Mucosa of gallbladder (tissue), 1 donor: ENCODE measurements around the gene DCAF6. TPM values are rescaled to one million over a fixed set of nuclear protein-coding genes. Genes with fewer than 3 reads are reported as not detected.
"Not testable (repeated sequence)": the region's sequence is repeated elsewhere in the genome, so short reads cannot be mapped to it uniquely, and the experiment has no call there.

Experiments
- DNase-seq: peaks from one replicate; pipeline ENCODE4 v3.0.0-alpha.2; 2020; ENCODE audit warnings: low spot score
- total RNA-seq: library from RNA; stranded (reverse); gene quantifications from one replicate; pipeline ENCODE4 v1.2.1, GENCODE V29; 2021
- donor health status: DM: no; HTN: no; CAD: no.

Gene DCAF6, protein sequence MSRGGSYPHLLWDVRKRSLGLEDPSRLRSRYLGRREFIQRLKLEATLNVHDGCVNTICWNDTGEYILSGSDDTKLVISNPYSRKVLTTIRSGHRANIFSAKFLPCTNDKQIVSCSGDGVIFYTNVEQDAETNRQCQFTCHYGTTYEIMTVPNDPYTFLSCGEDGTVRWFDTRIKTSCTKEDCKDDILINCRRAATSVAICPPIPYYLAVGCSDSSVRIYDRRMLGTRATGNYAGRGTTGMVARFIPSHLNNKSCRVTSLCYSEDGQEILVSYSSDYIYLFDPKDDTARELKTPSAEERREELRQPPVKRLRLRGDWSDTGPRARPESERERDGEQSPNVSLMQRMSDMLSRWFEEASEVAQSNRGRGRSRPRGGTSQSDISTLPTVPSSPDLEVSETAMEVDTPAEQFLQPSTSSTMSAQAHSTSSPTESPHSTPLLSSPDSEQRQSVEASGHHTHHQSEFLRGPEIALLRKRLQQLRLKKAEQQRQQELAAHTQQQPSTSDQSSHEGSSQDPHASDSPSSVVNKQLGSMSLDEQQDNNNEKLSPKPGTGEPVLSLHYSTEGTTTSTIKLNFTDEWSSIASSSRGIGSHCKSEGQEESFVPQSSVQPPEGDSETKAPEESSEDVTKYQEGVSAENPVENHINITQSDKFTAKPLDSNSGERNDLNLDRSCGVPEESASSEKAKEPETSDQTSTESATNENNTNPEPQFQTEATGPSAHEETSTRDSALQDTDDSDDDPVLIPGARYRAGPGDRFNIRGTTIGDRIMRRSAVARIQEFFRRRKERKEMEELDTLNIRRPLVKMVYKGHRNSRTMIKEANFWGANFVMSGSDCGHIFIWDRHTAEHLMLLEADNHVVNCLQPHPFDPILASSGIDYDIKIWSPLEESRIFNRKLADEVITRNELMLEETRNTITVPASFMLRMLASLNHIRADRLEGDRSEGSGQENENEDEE
- total RNA-seq = 63.9 TPM

DNA sequence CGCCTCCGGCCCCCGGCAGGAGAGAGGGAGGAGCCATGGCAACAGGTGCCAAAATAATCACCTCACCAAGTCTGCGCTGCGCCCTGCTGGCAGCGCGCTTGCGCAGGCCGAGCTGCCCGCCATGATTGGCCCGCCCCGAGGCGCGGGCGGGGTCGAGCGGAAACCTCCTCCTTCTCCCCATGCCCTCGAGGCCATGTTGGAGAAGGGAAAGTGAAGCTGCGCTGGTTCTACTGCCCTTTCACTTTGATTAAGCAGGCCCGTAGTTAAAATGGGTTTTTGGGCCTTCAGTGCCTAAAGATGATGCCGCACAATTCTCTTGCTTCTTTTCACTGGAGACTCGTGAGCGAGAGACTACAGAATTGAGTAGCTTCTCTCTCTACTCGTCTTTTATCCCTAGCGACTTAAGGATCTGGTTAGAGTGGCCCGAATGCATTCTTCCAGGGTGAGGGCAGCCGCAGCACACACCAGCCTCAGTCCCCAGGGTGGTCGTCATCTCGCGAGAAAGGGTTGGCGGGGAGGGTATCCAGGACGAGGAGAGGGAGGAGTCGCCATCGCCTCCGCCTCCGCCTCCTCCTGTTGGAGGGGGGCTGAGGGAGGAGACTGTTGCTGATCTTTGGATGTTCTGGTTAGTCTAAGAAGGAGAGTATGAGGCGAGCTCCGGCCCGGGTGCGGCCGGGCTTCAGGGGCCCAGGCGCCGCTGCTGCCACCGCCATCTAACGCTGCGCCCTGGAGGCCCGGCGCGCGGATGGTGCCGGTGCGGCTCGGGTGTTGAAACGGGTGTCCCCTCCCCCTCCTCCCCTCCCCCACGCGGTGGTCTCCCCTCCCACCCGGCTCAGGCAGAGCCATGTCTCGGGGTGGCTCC lies at the start of gene DCAF6:
DCAF6 (plus strand) TSS at position 616 of the 862 bp plus-strand sequence; CDS start at position 845, 229 bp downstream.
- peak; percentile 97 for DNase-seq

DNA sequence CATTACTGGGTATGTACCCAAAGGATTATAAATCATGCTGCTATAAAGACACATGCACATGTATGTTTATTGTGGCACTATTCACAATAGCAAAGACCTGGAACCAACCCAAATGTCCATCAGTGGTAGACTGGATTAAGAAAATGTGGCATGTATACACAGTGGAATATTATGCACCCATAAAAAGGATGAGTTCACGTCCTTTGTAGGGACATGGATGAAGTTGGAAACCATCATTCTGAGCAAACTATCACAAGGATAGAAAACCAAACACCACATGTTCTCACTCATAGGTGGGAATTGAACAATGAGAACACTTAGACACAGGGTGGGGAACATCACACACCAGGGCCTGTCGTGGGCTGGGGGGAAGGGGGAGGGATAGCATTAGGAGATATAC lies 49.3 kb upstream of the DCAF6 start:
- DNase-seq = not testable (repeated sequence)

DNA sequence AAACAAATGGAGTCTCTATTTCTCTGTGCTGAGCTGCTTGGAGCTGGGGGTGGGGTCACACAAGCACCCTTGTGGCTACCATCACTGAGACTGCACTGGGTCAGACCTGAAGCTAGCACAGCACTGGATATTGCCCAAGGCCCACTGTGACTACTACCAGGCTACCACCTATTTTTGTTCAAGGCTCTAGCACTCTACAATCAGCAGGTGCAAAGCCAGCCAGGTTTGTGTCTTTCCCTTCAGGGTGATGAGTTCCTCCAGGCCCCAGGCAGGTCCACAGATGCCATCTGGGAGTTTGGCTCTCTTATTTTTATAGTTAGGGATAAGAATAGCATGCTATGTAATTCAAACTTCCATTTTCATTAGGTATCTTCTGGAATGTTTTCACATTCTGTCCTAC lies 46.1 kb upstream of the DCAF6 start:
- no peak for DNase-seq

DNA sequence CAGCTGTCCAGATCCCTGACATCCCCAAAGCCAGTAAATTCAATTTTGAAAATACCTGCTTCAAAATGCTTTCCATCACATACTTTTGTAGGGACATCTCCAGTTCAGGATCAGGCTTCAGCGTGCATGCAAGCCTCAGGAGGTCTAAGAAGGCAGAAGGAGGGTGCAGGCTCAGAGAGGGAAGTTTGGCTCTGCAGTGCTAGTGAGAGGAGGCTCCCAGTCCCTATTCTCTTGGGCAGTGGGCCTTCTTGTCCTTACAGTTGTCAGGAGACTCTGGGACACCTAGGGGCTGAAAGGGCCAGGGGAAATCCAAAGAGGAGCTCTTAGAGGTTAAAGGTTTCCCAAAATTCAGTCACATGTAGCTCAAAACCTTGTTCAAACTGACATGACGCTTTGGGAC lies 42.7 kb upstream of the DCAF6 start:
- DNase-seq = no peak

DNA sequence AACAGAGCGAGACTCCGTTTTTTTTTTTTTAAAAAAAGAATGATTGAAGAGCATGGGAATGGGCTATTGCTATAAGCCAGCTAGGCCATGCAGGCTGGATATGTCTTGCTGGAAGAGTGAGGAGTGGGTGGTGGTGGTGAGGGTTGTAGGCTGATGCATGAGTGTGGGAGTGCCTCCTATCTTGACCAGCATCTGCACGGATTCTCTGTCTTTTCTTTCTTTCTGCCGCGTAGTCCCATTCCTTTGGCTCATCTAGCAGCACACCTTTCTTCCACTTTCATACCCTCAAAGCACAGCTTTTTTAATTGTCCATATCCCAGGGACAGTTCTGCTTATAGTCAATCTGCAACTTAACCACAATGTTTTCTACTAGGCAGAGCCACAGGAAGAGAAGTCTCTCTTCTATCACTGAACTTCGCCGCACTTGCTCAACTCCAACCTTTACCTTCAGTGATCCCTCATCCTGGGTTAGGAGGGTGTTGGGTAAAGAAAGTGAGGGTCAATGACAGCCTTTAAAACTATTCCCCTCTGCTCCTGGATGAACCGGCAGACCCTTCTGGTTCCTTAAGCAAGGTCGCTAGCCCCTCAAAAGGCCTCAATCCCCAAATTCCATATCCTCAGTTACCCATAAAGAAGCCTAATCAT lies 37.8 kb upstream of the DCAF6 start:
- DNase-seq = no peak

DNA sequence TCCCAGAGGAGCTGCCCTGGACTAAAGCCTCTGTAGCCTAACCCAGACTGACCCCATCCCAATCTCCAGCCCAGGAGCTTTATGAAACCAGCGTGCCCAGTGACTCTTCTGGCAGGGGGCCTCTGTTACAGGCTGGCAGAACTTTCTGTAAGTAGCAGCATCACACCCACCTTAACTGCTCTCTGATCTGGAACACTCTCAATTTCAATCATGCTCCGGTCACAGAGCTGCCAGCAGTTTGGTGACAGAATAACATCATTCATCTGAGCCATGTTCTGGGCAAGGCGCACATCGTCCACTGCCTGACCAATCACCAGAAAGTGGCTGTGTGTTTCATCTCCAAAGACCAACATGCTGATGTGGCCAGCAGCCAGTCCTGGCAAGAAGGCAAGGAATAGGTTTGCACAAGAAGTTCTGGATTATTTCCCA lies 37.2 kb upstream of the DCAF6 start:
- DNase-seq = no peak

DNA sequence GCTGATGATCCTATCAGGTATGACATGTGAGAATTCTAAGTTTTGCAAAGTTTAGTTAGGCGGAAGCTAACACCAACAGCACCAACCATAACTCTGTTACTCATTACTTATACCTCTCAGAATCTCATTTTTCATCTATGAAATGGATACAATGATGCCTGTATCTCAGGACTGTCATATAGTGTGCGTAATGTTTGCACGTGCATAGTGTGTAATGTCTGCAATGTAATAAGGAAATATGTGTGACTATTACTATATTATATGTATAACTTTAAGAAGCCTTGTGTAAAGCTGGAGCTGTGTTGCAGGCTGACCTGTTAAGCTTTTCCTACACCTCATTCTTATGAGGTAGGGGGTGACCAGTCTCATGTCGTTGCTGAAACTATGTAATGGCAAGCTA lies 35.6 kb upstream of the DCAF6 start:
- no peak for DNase-seq

DNA sequence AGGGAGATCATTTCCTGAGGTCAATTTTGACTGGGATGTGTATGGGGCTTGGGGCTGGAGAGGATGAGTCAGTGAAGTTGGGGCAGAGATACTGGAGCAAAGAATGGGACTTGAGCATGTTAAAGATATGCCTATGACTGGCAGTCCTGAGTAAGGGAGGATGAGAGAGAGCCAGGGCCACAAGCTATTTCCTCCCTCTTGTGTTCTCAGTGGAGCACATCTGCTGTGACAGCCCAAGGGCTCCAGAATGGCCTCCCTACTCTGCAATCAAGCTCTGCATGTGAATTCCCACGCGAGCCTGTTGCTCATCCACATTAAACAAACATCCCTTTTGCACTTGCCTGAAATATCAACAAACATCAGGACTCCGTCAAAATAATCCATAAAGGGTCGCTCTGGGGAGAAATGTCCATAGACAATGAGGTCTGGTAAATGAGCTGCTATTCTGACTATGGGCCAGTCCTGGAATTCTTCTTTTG lies 31.8 kb upstream of the DCAF6 start:
- no peak for DNase-seq

DNA sequence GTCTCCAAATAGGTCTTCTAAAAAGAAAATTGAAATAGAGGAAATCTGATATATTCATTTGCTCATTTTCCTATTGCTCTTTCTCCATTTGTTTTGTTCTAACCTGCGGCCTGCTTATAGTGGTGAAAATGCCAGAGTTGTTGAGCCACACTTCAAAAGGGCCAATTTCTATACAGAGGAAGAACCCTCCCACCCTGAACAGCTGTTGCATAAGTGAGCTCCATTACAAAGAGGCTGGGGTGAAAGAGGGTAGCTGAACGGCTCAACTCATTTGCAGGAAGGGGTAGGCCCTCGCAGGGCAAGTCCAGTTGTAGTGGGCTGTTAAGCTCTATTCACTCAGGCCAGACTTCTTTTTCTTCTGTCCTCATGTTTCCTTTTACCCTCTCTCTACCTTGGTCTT lies 31.3 kb upstream of the DCAF6 start:
- DNase-seq = no peak

DNA sequence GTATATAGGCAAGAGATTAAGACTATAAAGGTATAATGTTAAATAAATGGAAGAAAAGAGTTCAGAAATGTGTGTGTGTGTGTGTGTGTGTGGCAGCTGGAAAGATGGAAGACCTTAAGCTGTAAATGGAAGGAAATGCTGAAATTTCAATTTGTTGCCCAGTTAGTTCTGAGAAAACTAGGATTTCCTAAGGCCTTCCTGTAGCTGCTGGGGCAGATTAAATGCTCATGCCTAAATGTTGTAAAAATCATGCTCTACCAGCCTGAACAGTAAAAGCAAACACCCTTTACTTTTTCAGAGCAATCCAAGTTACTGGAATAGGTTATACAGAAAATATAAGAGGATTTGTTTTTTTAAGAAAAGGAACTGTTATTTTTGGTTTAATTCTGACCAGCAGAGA lies 30.8 kb upstream of the DCAF6 start:
- no peak for DNase-seq

DNA sequence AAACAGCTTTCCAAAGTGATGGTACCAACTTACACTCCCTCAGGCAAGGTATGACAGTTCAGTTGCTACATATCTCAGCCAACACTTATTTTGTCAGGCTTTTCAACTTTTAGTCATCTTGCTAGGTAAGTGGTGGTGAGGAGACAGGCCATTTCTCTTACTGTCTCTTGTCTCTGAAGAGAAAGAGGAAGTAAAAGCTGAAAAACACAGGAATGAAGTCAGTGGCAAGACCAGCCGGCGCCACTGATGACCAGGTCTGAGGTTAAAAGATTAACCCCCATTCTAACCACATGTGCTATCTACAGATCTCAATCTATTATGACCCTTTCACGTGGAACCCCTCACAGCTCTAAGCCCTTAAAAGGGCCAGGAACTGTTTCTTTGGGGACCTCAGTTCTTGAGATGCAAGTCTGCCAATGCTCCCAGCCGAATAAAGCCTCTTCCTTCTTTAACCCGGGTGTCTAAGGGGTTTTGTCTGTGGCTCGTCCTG lies 26.7 kb upstream of the DCAF6 start:
- no peak for DNase-seq

DNA sequence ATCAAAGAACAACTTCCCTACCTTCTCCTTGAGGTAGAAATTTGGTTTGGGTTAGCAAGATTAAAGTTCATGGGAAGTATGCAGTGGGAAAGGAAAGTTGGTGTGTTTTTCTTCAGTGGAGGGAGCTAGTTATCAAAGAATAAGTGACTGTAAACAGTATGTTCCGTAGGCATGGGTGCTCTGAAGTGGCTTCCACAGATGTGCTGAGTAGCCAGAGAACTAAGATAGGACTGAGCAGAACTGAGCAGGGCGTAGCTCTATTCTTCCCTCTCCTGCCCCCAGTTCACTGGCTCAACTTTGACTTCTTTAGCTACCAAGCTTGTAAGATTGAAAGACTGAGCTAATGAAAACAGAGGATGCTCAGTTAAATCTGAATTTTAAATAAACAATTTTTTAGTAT lies 26.0 kb upstream of the DCAF6 start:
- no peak for DNase-seq

DNA sequence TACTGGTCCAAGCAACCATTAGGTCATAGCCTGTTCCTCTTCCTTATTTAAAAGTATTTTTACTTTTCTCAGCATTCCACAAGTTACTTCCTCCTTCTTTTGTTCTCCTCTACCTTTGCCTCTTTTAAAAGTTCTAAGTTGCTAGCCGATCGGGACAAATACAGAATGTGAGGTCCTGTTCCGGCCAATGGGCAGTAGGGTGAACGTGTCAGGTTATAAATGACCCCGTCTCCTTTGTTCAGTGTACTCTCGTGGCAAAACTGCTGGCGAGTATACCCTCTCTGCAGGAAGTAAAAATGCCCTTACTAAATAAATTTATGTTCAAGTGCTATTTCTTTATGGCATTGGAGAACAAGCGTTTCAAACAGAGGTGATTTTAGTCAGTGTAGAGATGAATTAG lies 25.1 kb upstream of the DCAF6 start:
- no peak for DNase-seq

DNA sequence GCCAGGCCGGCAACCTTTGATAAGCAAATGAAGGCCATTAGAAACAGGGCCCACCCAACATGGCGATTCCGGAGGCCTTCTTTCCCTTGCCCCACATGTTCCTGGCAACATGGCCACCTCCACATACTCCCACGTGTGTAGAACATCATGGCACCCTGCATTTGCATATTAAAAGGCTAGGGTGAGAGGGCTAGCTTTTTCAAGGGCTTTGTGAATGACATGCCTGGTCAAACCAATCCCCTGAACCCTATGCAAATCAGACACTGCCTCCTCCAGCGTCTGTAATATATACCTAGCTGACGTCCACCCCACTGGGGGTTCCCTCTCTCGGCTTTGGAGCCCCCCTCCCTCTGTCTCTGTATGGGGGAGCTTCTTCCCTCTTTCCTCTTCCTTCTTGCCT lies 24.2 kb upstream of the DCAF6 start:
- DNase-seq = no peak

DNA sequence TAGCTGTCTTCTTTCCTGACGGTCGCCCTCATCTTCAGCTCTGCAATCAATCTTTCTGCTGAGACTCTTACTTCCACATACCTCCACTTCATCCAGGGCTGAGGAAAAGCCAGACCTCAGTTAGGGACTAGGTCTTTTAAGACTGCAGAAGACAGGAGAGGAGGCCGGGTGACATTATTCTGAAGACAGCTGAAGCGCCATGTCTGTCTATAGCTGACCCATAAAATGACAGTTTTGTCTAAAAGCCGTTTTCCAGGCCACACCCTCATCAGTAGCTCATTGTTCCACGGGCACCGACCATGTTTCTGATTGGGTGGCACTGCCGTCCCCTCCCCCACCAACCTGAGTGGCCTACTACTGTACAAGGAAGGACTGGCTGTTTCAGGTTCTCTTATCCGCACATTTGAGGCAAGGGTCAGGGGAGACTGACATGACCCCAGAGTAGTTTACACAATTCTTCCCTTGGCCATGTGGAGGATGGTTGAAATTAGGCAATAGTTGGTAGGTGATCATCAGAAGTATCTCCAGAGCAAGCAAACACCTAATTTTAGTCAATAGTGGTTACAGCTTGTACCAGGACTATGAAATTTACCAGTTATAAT lies 22.5 kb upstream of the DCAF6 start, which contains the start of gene ADCY10:
ADCY10 (minus strand) TSS at position 240 of the 602 bp plus-strand sequence. CDS start 8,994 bp downstream, outside the sequence.
- peak; percentile 61 for DNase-seq

DNA sequence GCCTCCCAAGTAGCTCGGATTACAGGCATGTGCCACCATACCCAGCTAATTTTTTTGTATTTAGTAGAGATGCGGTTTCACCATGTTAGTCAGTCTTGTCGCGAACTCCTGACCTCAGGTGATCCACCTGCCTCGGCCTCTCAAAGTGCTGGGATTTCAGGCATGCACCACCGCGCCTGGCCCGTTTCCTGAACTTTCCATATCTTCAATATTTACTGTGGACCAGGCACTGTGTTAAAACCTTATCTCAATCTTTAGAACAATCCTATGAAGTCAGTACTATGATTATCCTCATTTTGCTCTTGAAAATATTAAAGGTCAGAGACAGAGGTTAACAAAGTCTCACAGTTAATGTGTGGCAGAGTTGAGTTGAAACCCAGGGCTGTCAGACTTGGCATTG lies 20.9 kb upstream of the DCAF6 start:
- peak; percentile 61 for DNase-seq

DNA sequence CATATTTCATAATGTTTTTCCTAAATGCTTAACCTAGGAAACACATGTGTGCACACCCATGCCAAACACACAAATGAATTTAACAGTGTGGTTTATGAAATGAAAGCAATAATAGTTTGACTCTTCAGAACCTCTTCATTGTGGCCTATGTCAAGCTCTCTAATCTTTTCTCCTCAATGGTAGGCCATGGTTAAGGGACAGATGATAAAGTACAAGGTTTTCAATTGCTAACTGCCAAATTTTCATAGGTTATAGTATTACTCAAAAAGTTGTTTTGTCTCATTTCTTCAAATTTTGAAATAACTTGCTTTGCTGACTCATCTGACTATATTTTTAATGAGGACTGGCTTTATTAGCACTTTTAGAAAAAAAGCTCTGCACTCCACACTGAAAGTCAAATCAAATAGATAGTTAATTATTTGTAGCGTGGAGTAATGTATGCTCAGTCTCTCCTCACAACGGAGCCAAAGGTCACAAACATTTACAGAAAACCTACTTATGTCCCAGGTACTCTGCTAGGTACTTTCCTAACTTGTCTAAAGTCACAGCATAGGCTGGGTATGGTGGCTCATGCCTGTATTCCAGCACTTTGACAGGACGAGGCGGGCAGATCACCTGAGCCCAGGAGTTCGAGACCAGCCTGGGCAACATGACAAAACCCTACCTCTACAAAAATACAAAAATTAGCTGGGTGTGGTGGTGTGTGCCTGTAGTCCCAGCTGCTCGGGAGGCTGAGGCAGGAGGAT lies 19.5 kb upstream of the DCAF6 start:
- peak; percentile 29 for DNase-seq

DNA sequence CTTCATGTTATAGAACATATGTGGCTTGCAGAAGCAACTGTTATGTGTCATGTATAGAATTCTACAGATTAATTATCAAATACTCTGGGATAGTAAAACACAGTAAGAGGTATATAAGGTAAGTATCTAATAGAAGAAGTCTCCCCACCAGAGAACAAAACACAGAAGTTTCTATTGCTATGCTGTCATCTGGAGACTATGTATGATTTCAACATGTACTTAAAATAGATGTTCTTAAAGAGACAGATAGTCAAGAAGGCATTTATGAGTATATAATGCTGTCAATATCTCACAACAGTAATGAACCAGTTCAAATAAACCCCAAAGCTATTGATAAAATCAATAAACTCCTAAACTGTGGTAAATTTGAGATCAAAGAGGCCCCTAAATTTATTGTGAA lies 14.5 kb upstream of the DCAF6 start:
- no peak for DNase-seq

DNA sequence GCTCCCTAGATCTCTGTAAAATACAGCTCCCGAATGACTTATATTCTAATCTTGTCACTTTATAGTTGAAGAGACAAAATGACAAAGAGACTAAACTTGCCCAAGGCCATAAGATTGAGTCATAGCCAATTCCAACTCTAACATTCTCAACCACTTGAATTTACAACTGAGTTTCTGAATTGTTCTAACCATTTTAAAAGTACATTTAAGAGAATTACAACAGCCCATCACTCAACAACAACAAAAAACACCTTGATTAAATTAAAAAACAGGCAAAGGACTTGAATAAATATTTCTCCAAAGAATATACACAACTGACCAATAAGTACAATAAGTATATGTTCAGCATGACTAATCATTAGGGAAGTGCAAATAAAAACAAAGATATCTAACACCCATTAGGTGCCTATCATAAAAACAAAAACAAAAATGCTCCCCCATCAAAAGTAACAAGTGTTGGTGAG lies 13.8 kb upstream of the DCAF6 start:
- DNase-seq = no peak
